ENCODE results near the gene TUT4.

The TUT4 gene

DNA sequence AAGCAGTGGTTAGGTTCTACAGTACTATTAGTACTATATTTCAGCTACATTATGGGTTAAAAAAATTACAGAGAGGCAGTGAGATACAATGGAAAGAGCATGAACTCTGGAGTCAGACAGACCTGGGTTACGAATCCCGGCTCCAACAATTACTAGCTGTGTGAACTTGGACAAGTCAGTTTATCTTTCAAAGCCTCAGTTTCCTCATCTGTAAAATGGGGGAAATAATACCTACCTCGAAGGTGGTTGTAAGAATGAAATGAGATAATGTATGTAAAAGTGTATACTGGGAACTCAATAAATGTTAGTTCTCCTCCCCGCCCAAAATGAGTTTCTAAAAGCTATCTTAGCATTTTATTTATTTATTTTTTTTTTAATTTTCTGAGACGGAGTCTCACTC, 89.0 kb downstream of the TUT4 start:
- no peak for DNase-seq (ENCODE audit: low read depth)

- DNase-seq (ENCODE audit: low read depth), result no peak
Observed at GRCh38 chr1:52461821-52462220, 91.1 kb downstream of the TUT4 start.

- DNase-seq (ENCODE audit: low read depth), result no peak
Observed at GRCh38 chr1:52460694-52461093, 92.2 kb downstream of the TUT4 start.

- no peak for DNase-seq (ENCODE audit: low read depth)
Observed at GRCh38 chr1:52455686-52456085, 97.2 kb downstream of the TUT4 start.

DNA sequence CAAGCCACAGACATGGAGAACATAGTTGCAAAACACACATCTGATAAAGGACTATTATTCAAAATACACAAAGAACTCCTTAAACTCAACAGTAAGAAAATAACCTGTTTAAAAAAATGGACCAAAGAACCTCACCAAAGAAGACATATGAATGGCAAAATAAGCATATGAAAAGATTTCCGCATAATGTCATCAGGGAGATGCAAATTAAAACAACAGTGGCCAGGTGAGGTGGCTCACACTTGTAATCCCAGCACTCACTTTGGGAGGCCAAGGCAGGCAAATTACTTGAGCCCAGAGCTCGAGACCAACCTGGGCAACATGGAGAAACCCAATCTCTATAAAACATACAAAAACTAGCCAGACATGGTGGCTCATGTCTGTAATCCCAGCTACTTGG, 98.1 kb downstream of the TUT4 start:
- no peak for DNase-seq (ENCODE audit: low read depth)

DNA sequence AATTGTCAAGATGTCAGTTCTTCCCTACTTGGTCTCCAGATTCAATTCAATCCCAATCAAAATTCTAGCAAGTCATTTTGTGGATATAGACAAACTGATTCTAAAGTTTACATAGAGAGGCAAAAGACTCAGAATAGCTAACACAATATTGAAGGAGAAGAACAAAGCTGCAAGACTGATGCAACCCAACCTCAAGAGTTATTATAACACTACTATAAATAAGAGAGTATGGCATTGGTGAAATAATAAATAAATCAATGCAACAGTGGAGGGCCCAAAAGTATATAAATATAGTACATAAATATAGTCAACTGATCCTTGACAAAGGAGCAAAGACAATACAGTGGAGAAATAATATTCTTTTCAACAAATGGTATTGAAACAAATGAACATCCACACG, 98.8 kb downstream of the TUT4 start:
- DNase-seq (ENCODE audit: low read depth), result no peak

DNA sequence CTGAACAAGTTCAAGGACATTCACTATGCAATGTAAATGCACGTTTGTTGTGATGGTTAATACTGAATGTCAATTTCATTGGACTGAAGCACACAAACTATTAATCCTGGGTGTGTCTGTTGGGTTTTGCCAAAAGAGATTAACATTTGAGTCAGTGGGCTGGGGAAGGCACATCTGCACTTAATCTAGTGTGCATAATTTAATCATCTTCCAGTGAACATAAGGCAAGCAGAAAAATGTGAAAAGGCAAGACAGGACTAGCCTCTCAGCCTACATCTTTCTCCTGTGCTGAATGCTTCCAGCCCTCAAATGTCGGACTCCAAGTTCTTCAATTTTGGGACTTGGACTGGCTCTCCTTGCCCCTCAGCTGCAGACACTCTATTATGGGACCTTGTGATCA, 108.4 kb downstream of the TUT4 start:
- no peak for DNase-seq (ENCODE audit: low read depth)

DNA sequence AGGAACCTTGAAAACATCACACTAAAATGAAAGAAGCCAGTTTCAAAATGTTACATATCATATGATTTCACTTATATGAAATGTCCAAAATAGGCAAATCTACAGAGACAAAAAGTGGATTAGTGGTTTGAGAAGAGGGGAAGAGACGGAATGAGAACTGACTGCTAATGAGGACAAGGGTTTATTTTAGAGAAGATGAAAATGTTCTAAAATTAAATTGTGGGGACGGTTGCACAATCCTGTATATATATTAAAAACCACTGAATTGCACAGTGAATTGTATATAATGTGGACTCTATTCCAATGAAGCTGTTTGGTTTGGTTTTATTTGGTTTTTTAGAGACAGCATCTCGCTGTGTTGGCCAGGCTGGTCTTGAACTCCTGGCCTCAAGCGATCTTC, 112.9 kb downstream of the TUT4 start:
- no peak for DNase-seq (ENCODE audit: low read depth)

DNA sequence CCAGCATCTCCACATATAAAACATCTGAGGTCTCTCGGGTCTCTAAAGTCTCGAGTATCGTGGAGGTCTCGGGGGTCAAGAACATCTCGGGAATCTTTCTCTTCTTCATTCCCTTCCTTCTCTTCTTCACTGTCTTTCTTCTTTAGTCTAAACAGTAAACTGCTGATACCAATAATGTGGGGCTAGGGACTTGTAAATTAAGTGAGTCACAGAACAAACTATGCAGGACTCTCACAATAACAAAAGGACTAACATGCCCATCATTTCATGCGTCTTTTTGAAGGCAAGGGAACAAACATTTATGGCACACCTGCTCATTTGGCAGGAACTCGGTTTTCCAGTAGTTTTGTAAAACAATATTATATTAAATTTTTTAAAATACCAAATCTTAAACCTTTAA, 116.1 kb downstream of the TUT4 start:
- DNase-seq (ENCODE audit: low read depth), result no peak

GRCh38 chr1:52435650-52436049, 117.2 kb downstream of the TUT4 start:
- no peak for DNase-seq (ENCODE audit: low read depth)

- no peak for DNase-seq (ENCODE audit: low read depth)
Observed at GRCh38 chr1:52435211-52435610, 117.7 kb downstream of the TUT4 start.

GRCh38 chr1:52432807-52433206, 120.1 kb downstream of the TUT4 start:
- DNase-seq (ENCODE audit: low read depth), result no peak

- no peak for DNase-seq (ENCODE audit: low read depth)
Observed at GRCh38 chr1:52427152-52427551, 125.7 kb downstream of the TUT4 start.

- no peak for DNase-seq (ENCODE audit: low read depth)
Observed at GRCh38 chr1:52426371-52426770, 126.5 kb downstream of the TUT4 start.

GRCh38 chr1:52424813-52425212, 128.1 kb downstream of the TUT4 start:
- no peak for DNase-seq (ENCODE audit: low read depth)

DNA sequence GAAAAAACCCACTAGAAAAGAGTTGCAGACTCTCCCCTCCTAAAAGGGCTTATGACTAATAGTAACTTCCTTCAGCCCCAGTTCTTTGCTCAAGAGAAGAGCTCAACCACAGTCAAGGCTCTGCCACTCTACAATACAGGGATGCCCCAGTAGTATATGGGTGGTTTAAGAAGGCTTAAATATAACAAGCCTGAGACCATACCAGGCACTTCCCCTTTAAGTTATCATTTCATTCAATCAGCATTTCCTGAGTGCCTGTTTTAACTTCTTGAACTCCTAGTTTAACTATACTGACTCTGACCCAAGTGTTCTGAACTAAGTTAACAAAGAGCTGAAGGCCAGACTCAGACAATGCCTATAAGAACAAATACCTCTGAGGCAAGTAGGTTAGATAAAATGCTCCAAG, 128.7 kb downstream of the TUT4 start:
- DNase-seq (ENCODE audit: low read depth), result no peak

GRCh38 chr1:52423771-52424170, 129.1 kb downstream of the TUT4 start:
- peak; percentile 60 for DNase-seq (ENCODE audit: low read depth)

DNA sequence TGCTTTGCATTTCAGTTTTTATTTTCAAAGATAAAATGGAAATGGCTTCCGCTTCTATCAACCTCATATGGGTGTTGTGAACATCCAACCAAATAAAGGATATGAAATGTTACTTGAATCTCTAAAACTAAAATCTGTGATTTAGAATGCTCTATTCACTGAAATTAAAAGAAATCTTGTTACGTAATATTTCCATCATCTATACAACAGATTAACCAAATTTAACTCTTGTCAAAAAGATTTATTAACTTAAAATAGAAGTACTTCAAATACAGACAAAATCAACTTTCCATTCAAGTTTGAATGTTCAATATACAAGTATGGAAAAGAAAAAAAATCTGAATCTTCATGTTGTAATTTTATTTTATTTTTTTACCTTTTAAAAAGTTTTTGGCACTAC, 129.8 kb downstream of the TUT4 start:
- no peak for DNase-seq (ENCODE audit: low read depth)

DNA sequence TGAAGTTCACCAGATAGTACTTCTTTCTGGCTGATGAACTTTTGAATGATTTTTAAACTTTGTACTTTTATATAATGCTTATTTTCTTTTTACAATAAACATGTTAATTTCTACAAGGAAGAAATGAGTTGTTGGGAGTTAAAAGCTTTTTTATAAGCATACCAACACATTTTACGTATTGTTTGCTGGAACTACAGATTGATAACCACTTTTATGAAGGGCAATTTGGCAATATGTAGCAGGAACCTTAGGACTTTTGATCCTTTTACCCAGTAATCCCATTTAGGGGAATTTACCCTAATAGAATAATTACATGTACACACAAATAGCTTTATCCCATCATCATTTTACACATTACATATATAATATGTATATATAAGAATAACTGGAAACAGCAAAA, 132.2 kb downstream of the TUT4 start:
- no peak for DNase-seq (ENCODE audit: low read depth)

DNA sequence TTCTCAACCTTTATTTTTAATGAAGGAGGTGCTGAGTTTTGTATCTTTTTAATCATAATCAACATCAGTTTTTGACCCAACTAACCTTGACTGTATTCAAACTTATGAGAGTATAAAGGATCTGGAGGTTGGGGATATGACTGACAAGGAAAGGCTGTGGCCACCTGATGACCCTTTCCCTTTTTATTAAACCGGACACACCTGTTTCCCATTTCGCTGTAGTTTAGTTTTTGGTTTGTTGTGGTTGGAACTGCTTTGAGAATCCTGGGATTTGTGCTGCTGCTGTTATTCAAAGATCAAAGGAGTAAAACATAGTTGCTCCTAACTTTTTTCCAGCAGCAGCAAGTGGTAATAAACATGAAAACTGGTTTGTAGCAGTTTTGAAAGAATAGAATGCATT, 136.1 kb downstream of the TUT4 start:
- DNase-seq (ENCODE audit: low read depth), result no peak

- no peak for DNase-seq (ENCODE audit: low read depth)
Observed at GRCh38 chr1:52414942-52415341, 137.9 kb downstream of the TUT4 start.

GRCh38 chr1:52413410-52413989, 139.4 kb downstream of the TUT4 start:
- no peak for DNase-seq (ENCODE audit: low read depth)

GRCh38 chr1:52404975-52405338, 147.9 kb downstream of the TUT4 start:
- DNase-seq (ENCODE audit: low read depth), result no peak

- DNase-seq (ENCODE audit: low read depth), result peak; percentile 97
Observed at GRCh38 chr1:52404116-52404974, 148.5 kb downstream of the TUT4 start, which contains the start of the genes ORC1 and PRPF38A. Gene ORC1 (minus strand): TSS chr1:52404423. CDS start chr1:52402223, 2,200 bp downstream. Gene PRPF38A (plus strand): TSS chr1:52404602. CDS start chr1:52404750, 148 bp downstream.
